Kidney capillary endothelial cell (primary cell): ENCODE data around the gene ACSL3.

Experiments used
- DNase-seq: peaks from one replicate; pipeline ENCODE4 v3.0.0-alpha.2; 2018; ENCODE audit warnings: low spot score

ACSL3 gene

GRCh38 chr2:222882484-222882928 is 21.7 kb downstream of the ACSL3 start:
- no peak for DNase-seq

GRCh38 chr2:222883420-222883819 is 22.6 kb downstream of the ACSL3 start:
- DNase-seq = no peak

- no peak for DNase-seq
These were observed 23.4 kb downstream of the ACSL3 start for GRCh38 chr2:222884114-222884771.

- no peak for DNase-seq
These were observed 24.1 kb downstream of the ACSL3 start for GRCh38 chr2:222884805-222885424.

- peak; percentile 36 for DNase-seq
These were observed 26.3 kb downstream of the ACSL3 start for GRCh38 chr2:222887124-222887523.

GRCh38 chr2:222888716-222889115 is 27.9 kb downstream of the ACSL3 start:
- no peak for DNase-seq

- DNase-seq = no peak
These were observed 31.1 kb downstream of the ACSL3 start for GRCh38 chr2:222891890-222892289.

- DNase-seq = peak; percentile 43
These were observed 31.5 kb downstream of the ACSL3 start for GRCh38 chr2:222892321-222892720.

GRCh38 chr2:222892761-222893160 is 31.9 kb downstream of the ACSL3 start:
- DNase-seq = no peak

- no peak for DNase-seq
These were observed 32.9 kb downstream of the ACSL3 start for GRCh38 chr2:222893716-222894115.

GRCh38 chr2:222895144-222895543 is 34.3 kb downstream of the ACSL3 start:
- no peak for DNase-seq

- DNase-seq = no peak
These were observed 37.1 kb downstream of the ACSL3 start for GRCh38 chr2:222897898-222898297.

GRCh38 chr2:222899413-222900181 is 38.8 kb downstream of the ACSL3 start:
- no peak for DNase-seq

GRCh38 chr2:222900354-222900753 is 39.5 kb downstream of the ACSL3 start:
- DNase-seq = no peak

GRCh38 chr2:222902660-222903059 is 41.8 kb downstream of the ACSL3 start:
- no peak for DNase-seq

GRCh38 chr2:222903234-222904220 is 42.7 kb downstream of the ACSL3 start:
- DNase-seq = peak; percentile 57

- DNase-seq = no peak
These were observed 43.9 kb downstream of the ACSL3 start for GRCh38 chr2:222904557-222905258.

GRCh38 chr2:222907048-222907447 is 46.2 kb downstream of the ACSL3 start:
- no peak for DNase-seq

- no peak for DNase-seq
These were observed 47.1 kb downstream of the ACSL3 start for GRCh38 chr2:222907790-222908441.

- DNase-seq = no peak
These were observed 48.5 kb downstream of the ACSL3 start for GRCh38 chr2:222909286-222909685.

GRCh38 chr2:222912117-222912516 is 51.3 kb downstream of the ACSL3 start:
- no peak for DNase-seq
